Transverse colon (tissue), 4 donors: Measurements from ENCODE around the gene FRRS1. TPM values are rescaled to one million over a fixed set of nuclear protein-coding genes. Genes with fewer than 3 reads are reported as not detected.

Experiments
- DNase-seq: peaks from one replicate; pipeline ENCODE4 v3.0.0-alpha.2; 2019
- H3K27ac ChIP-seq, 4 donors: fragments of 200-600 bp; sonication (generic); 2 replicates each; pipeline ENCODE4 v1.5.1; 2016 to 2018; ENCODE audit warnings: inconsistent platforms in 4 of 4
- H3K27me3 ChIP-seq: fragments of 200-600 bp; sonication (generic); 2 replicates; pipeline ENCODE4 v1.5.1; 2017; ENCODE audit warnings: inconsistent platforms
- H3K36me3 ChIP-seq, 4 donors: fragments of 200-600 bp; sonication (generic); 2 replicates each; pipeline ENCODE4 v1.5.1; 2017 to 2019; ENCODE audit warnings: inconsistent platforms in 4 of 4
- H3K4me1 ChIP-seq, 4 donors: fragments of 200-600 bp; sonication (generic); 2 replicates each; pipeline ENCODE4 v1.5.1; 2017 to 2020; ENCODE audit warnings: inconsistent platforms in 4 of 4
- H3K4me3 ChIP-seq, 4 donors: fragments of 200-600 bp; sonication (generic); 1 replicate in 1 of 4; 2 replicates in 3 of 4; pipeline versions ENCODE4 v1.5.1 to v1.6.1; 2017 to 2019; ENCODE audit warnings: inconsistent platforms in 4 of 4
- H3K9me3 ChIP-seq, 2 donors: fragments of 200-600 bp; sonication (generic); 2 replicates each; pipeline ENCODE4 v1.5.1; 2017 to 2019; ENCODE audit warnings: inconsistent platforms in 2 of 2
- CTCF ChIP-seq, 5 experiments: fragments of 200-600 bp in 3 of 5; fragments of 450-650 bp in 2 of 5; sonication (generic) in 3 of 5; IDR thresholded peaks; 1 replicate in 2 of 5; 2 replicates in 3 of 5; pipeline ENCODE4 v1.5.1; 2016 to 2017; ENCODE audit warnings: antibody characterized with exemption in 5 of 5, inconsistent platforms in 3 of 5, mild to moderate bottlenecking in 2 of 5, moderate library complexity in 1 of 5
- EP300 ChIP-seq: sonication (generic); formaldehyde crosslinking; IDR thresholded peaks from one replicate; pipeline ENCODE4 v1.6.1; 2017; ENCODE audit warnings: antibody characterized with exemption, low read depth
- POLR2A ChIP-seq: fragments of 450-650 bp; IDR thresholded peaks from one replicate; pipeline ENCODE4 v1.6.1; 2016; ENCODE audit warnings: antibody characterized with exemption, mild to moderate bottlenecking, moderate library complexity
- POLR2AphosphoS5 ChIP-seq, 3 donors: sonication (generic); formaldehyde crosslinking; IDR thresholded peaks; one replicate each; pipeline ENCODE4 v1.6.1; 2016; ENCODE audit warnings: antibody characterized with exemption in 3 of 3
- WGBS, 2 donors: methylation state at CpG; one replicate each; pipeline ENCODE4 v1.1.5; 2018; ENCODE audit warnings: low coverage in 1 of 2; 5-methylcytosine and 5-hydroxymethylcytosine counted together
- in situ Hi-C, 4 donors: fragments of 200-750 bp; cut with MboI; loops; one replicate each; pipeline versions ENCODE4 v1.15.0 to v1.15.1; 2017; ENCODE audit warnings: low sequenced_read_pairs in 3 of 4, low pct_ligation_motif_present in 1 of 4, low pct_unique_long_range_greater_than_20kb in 1 of 4
- intact Hi-C: fragments of 100-400 bp; cut with DNase I; formaldehyde crosslinking; loops from one replicate; pipeline ENCODE4 v1.15.1; 2023; ENCODE audit warnings: low total_unique reads
- total RNA-seq, 4 donors: library from RNA; depleted of rRNA; stranded (reverse); fragments of >200 nt; gene quantifications; one replicate each; pipeline ENCODE4 v1.1.0, GENCODE V29; 2016

Gene FRRS1
- total RNA-seq, 4 donors from 2014 or later: 3.0 to 32.4 (median 18.9) TPM

- in situ Hi-C loops: no loop called here
- no peak for TF ChIP-seq POLR2A
- TF ChIP-seq CTCF (IDR thresholded peaks at IDR 0.05): no peak
- no peak for TF ChIP-seq POLR2AphosphoS5 (IDR thresholded peaks at IDR 0.05)
- no peak for TF ChIP-seq EP300
- 57% methylated on average over 1 of the region's 1 CpG for WGBS, 2 donors
These were observed 17.7 kb upstream of the FRRS1 start for GRCh38 chr1:99784143-99784542.

DNA sequence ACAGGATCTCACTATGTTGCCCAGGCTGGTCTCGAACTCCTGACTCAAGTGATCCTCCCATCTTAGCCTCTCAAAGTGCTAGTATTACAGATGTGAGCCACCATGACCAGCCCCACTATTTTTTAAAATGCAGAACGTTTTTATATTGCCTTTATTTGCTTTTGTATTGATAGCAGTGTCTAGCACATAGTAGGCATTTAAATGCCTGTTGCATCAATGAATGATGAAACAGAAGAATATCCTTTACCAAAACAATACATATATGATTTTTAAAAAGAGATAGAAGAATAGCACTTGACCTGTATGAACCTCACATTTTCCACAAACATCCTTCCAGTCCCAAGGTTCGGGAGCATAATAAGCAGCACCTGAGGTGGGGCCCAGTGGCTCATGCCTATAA, 16.5 kb upstream of the FRRS1 start:
- intact Hi-C loops: no loop called here
- DNase-seq: no peak
- Histone ChIP-seq H3K4me1 (no peaks in the 10 kb centered on the region), H3K27ac (no peak overlapping the region), H3K4me3 (no peak overlapping the region), H3K36me3 (no peaks in the 10 kb centered on the region), H3K27me3 (no peaks in the 10 kb centered on the region), H3K9me3 (no peaks in the 10 kb centered on the region)
- TF ChIP-seq POLR2AphosphoS5 (IDR thresholded peaks at IDR 0.05) (no peak), EP300 (no peak), POLR2A (no peak), CTCF (IDR thresholded peaks at IDR 0.05) (no peak)
- in situ Hi-C loops: no loop called here
- 59 to 76% methylated on average over 2 to 3 of the region's 3 CpGs for WGBS, 2 donors

More at GRCh38 chr1:99784143-99784542, 17.7 kb upstream of the FRRS1 start:
- no peaks in the 10 kb centered on the region for H3K9me3 ChIP-seq
- intact Hi-C loops: no loop called here
- H3K4me3 ChIP-seq: no peak overlapping the region
- no peak overlapping the region for H3K27ac ChIP-seq
- H3K4me1 ChIP-seq: no peaks in the 10 kb centered on the region
- H3K36me3 ChIP-seq: no peaks in the 10 kb centered on the region
- no peaks in the 10 kb centered on the region for H3K27me3 ChIP-seq
- DNase-seq: no peak

GRCh38 chr1:99782397-99782796, 16.0 kb upstream of the FRRS1 start:
- no peaks in the 10 kb centered on the region for H3K9me3 ChIP-seq
- no peaks in the 10 kb centered on the region for H3K36me3 ChIP-seq
- no peak for DNase-seq
- 91% methylated on average over 1 of the region's 1 CpG; no CpG with 5 or more reads in 1 of the 2 donors for WGBS, 2 donors
- TF ChIP-seq CTCF (IDR thresholded peaks at IDR 0.05) (no peak), POLR2AphosphoS5 (IDR thresholded peaks at IDR 0.05) (no peak), POLR2A (no peak), EP300 (no peak)
- intact Hi-C loops: no loop called here
- in situ Hi-C loops: no loop called here
- H3K27me3 ChIP-seq: no peaks in the 10 kb centered on the region
- H3K4me3 ChIP-seq: no peak overlapping the region
- H3K4me1 ChIP-seq: no peaks in the 10 kb centered on the region
- H3K27ac ChIP-seq: no peak overlapping the region

- no peak for DNase-seq
- intact Hi-C loops: no loop called here
- 93 to 100% methylated on average over 1 to 3 of the region's 3 CpGs for WGBS, 2 donors
- no peaks in the 10 kb centered on the region for H3K4me1 ChIP-seq
- in situ Hi-C loops: no loop called here
- TF ChIP-seq EP300 (no peak), POLR2AphosphoS5 (IDR thresholded peaks at IDR 0.05) (no peak), CTCF (IDR thresholded peaks at IDR 0.05) (no peak), POLR2A (no peak)
- no peaks in the 10 kb centered on the region for H3K36me3 ChIP-seq
- H3K4me3 ChIP-seq: no peak overlapping the region
- no peaks in the 10 kb centered on the region for H3K27me3 ChIP-seq
- no peaks in the 10 kb centered on the region for H3K9me3 ChIP-seq
- H3K27ac ChIP-seq: no peak overlapping the region
These were observed 15.4 kb upstream of the FRRS1 start for GRCh38 chr1:99781798-99782197.
